ENCODE results near the gene TCF15. TPM values are rescaled to one million over a fixed set of nuclear protein-coding genes. Genes with fewer than 3 reads are reported as not detected.

TCF15 gene, protein sequence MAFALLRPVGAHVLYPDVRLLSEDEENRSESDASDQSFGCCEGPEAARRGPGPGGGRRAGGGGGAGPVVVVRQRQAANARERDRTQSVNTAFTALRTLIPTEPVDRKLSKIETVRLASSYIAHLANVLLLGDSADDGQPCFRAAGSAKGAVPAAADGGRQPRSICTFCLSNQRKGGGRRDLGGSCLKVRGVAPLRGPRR
- 1 to 10 TPM in 3 of 8 experiments, under 1 TPM in 4, not detected in 1; 0.14 to 1.3 (median 1.00) TPM for total RNA-seq

DNA sequence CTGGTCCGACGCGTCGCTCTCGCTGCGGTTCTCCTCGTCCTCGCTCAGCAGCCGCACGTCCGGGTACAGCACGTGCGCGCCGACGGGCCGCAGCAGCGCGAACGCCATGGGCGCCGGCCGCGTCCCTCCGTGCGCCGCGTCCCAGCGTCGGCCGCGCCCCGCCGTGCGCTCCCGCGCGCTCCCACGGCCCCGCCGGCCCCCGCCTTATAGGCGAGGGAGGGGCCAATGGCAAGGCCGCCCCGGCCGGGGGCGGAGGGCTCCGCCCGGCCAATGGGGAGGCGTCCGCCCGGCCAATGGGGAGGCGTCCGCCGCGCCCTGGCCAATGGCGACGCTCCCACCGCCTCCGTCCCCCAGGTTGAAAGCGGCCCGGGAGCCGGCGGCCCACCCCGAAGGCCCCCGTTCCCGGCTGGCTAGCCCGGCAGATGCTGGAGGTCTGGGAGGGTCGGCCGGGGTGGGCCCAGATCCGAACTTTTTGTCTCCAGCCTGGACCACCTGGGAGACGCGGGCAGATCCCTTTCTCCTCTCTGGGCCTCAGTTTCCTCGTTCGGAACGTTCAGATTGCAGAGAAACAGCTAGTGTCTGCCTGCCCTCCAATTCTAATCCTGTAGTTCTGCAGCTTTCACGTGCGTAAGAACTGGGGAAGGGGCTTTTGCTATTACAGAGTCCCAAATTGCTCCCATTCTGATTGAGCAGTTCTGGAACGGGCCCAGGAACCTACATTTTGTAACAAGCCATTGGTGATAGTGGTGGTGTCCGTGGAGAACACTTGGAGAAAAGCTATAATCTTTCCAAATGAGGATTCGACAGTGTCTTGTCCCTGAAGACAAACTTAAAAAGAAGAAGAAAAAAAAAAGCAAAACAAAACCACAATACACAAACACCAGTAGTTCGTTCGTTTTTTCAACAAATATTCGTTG, at the start of gene TCF15:
Gene TCF15 (minus strand): TSS at position 180 of the 917 bp plus-strand sequence. CDS start 72 bp downstream, at position 108.
- in situ Hi-C loops (cut with MboI; ENCODE audit: low pct_unique_long_range_greater_than_20kb in 2 of 9, low sequenced_read_pairs in 9 of 9, unreplicated experiment in 9 of 9), result no loop called here
- ATAC-seq (replicated peaks in 6 of 8), result peak; percentile 55 to 97 (median 91)
- Histone ChIP-seq H3K4me3 (peak within 1 kb of the TSS; percentile 29 to 43 (median 38)), H3K27ac (no peak within 1 kb of the TSS), H3K4me1 (replicated peaks in 1 of 2) (peaks cover 14 to 25% of the 10 kb centered on the region in 2 donors)
- WGBS, 10 experiments, result 41 to 90% (median 51%) methylated on average over 2 to 12 of the region's 84 CpGs; no CpG with 5 or more reads in 1 of the 10 experiments

DNA sequence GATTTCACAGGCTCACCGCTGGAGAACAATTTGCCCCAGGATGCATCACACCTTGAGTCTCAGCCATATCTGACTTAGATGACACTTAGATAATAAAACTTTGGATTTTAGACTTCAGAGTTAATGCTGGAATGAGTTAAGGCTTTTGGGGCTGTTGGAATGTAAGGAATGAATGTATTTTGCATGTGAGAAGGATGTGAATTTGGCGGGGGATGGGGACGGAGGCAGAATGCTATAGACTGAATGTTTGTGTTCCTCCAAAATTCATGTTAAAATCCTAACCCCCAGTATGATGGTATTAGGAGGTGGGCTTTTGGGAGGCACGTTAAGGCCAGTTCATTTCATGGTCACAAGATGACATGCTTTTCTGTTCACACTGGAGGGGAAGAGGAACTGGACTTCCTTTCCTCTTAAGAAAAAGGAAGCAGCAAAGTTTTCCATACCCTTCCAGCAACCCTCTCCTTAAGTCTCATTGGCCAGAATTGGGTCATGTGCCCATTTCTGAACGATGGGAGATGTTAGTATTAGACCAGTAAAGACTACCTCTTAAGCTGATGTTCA, 48.7 kb upstream of the TCF15 start:
- in situ Hi-C loops (cut with MboI; ENCODE audit: low pct_unique_long_range_greater_than_20kb in 2 of 9, low sequenced_read_pairs in 9 of 9, unreplicated experiment in 9 of 9), result no loop called here
- Histone ChIP-seq H3K4me3 (no peak overlapping the region), H3K27ac (no peak overlapping the region), H3K4me1 (replicated peaks in 1 of 2) (peaks cover 15 to 16% of the 10 kb centered on the region in 2 donors)
- ATAC-seq (replicated peaks in 6 of 8), result peak in 1 of 8 experiments; percentile 25
- 0 to 67% (median 29%) methylated on average over 1 to 5 of the region's 5 CpGs for WGBS, 10 experiments

DNA sequence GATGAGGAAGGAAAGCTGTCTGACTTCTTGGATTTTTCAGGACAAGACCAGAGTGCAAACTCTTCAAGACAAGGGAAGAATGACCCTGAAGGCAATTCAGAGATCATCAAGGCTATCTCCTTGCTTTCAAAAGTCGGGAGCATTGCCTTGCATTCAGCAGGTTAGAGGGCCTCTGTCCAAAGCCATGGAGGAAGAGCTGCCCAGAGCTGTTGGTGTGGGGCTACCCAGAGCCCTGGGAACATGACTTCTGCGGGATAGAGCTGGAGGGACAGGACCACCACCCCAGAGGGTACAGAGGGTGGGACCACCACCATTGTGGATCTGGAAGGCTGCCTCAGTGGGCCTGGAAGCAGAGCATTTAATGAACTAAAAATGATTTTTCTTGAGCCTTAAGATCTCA, 48.1 kb upstream of the TCF15 start:
- no peak for ATAC-seq (replicated peaks in 6 of 8)
- Histone ChIP-seq H3K4me1 (replicated peaks in 1 of 2) (peaks cover 15 to 20% of the 10 kb centered on the region in 2 donors), H3K4me3 (no peak overlapping the region), H3K27ac (no peak overlapping the region)
- in situ Hi-C loops (cut with MboI; ENCODE audit: low pct_unique_long_range_greater_than_20kb in 2 of 9, low sequenced_read_pairs in 9 of 9, unreplicated experiment in 9 of 9), result no loop called here
- 0 to 50% (median 40%) methylated on average over 1 to 2 of the region's 2 CpGs; no CpG with 5 or more reads in 5 of the 10 experiments for WGBS, 10 experiments

DNA sequence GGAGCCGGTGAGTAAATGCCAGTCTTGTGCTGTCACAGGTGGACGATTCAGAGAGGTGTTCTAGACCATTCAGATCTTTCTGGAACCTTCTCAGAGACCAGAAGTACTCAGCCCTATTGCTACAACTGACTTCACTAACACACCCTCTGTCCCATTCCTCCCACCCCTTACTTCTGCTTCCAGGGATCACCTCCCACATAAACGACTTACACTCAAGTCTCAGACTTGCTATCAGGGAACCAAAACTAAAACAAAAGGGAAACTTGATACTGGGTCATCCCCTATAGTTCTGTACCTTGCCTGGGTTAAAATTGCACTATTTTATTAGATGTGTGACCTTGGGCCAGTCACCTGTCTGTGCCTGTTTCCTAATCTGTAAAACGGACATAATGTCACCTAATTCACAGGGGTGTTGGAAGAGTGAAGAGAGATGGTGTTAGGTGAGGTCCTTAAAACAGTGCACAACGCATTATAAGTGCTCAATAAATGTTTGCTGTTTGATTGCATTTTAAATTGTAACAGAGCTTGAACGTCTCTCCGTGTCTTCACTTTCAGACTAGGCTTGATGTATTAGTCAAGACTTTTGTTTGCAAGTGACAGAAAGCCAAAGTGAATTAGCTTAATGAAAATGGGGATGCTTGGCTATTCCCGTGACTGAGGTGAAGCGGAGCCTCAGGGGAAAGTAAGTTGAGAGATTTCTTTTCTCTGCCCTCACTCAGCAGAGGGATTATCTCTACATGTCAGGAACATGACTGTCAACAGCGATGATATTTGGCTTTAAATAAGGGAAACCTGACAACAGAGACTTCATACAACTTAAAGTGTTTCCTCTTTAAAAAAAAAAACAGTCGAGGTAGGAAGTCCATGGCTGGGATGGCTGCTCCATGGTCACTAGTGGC, 45.9 kb upstream of the TCF15 start:
- 48 to 77% (median 65%) methylated on average over 5 to 11 of the region's 11 CpGs; no CpG with 5 or more reads in 2 of the 10 experiments for WGBS, 10 experiments
- no peak for ATAC-seq (replicated peaks in 6 of 8)
- in situ Hi-C loops (cut with MboI; ENCODE audit: low pct_unique_long_range_greater_than_20kb in 2 of 9, low sequenced_read_pairs in 9 of 9, unreplicated experiment in 9 of 9), result no loop called here
- Histone ChIP-seq H3K4me3 (no peak overlapping the region), H3K27ac (no peak overlapping the region), H3K4me1 (replicated peaks in 1 of 2) (peaks cover 6 to 13% of the 10 kb centered on the region in 2 donors)

DNA sequence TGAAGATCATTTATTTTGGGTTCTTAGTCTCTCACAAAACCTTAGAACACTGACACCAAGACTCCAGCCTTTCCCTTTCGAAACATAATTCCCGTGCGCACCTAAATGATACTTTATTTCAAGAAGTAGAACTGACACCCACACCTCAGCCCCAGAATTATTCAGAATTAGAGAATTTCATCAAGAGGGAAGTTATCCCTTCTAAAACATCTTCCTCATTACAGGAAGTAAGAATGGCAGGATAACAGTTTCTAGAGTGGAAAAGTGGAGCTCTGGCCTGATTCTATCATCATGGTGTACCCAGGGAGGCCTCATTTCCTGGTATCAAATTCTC, 44.3 kb upstream of the TCF15 start:
- in situ Hi-C loops (cut with MboI; ENCODE audit: low pct_unique_long_range_greater_than_20kb in 2 of 9, low sequenced_read_pairs in 9 of 9, unreplicated experiment in 9 of 9), result no loop called here
- H3K4me3 ChIP-seq, result no peak overlapping the region
- WGBS, 10 experiments, result 87 to 100% (median 90%) methylated on average over 3 of the region's 3 CpGs; no CpG with 5 or more reads in 6 of the 10 experiments
- H3K4me1 ChIP-seq (replicated peaks in 1 of 2), result peaks cover 6 to 13% of the 10 kb centered on the region in 2 donors
- no peak overlapping the region for H3K27ac ChIP-seq
- no peak for ATAC-seq (replicated peaks in 6 of 8)

DNA sequence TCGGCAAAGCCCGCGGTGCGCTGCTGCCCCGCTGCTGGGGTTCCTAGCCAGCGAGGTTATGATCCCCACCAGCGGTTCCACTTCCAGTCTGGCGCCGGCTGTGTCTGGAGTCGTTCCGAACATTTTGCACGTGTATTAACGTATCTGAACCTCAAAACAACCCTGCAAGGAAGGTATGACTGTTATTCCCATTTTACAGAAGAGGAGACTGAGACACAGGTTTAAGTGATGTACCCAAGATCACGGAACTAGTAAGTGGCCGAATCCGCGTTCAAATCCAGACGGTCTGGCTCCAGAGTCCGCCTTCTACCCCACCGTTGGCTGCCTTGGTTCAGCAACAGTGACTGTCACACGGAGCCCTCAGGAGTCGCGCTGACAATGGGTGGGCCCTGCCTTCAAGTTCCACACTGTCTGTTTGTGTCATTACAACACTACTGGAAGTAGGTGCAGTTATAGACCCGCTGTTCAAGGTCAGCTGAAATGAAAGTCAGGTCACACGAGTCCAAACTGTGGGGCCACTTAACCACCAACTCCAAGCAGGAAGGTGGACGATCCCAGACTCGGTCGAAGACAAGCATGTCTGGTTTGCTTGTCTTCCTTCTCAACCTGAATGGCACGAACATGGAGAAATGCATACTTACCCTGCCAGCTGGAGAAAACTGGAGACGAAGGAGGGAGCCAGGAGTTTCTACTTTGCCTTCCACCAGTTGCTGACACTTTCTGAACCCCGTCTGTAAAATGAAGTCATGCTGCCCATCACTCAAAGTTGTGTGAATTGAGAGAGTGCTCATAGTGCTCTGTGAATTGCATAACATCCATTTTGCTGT, 43.7 kb upstream of the TCF15 start:
- H3K27ac ChIP-seq, result no peak overlapping the region
- peak overlapping the region; percentile 36 to 53 (median 41) for H3K4me3 ChIP-seq
- peaks cover 6 to 13% of the 10 kb centered on the region in 2 donors for H3K4me1 ChIP-seq (replicated peaks in 1 of 2)
- in situ Hi-C loops (cut with MboI; ENCODE audit: low pct_unique_long_range_greater_than_20kb in 2 of 9, low sequenced_read_pairs in 9 of 9, unreplicated experiment in 9 of 9), result no loop called here
- WGBS, 10 experiments, result 0 to 82% (median 31%) methylated on average over 3 to 15 of the region's 31 CpGs; no CpG with 5 or more reads in 2 of the 10 experiments
- peak in 1 of 8 experiments; percentile 2 for ATAC-seq (replicated peaks in 6 of 8)

DNA sequence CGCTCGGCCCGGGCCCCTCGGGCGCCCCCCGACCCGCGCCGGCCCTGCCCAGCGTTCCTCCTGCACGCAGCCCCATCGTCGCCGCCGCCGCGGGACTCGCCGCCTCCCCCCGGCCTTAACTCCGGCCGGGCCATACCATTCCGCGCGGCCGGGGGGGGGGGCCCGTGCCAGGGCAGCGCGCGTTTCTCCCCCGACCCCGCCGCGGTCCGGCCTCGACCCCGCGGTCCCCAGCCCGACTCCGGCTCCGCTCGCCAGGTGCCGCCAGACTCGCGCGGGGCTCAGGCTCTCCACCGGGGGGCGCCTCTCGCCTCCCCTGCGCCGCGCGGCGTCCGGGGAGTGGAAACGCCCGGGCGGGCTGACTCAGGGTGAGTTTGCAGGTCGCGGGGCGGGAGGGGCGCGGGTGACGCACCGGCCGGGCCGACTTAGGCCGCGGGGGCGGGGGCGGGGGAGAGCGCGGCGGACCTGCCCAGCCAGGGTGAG, 43.0 kb upstream of the TCF15 start, which contains the start of gene SRXN1:
Gene SRXN1 (minus strand): TSS at position 91 of the 480 bp plus-strand sequence. CDS start 15 bp downstream, at position 76.
- no CpG with 5 or more reads among the region's 74 CpGs for WGBS, 10 experiments
- Histone ChIP-seq H3K4me1 (replicated peaks in 1 of 2) (peaks cover 6 to 13% of the 10 kb centered on the region in 2 donors), H3K4me3 (peak within 1 kb of the TSS; percentile 36 to 53 (median 41)), H3K27ac (peak within 1 kb of the TSS in 1 of 2 donors; percentile 48)
- peak; percentile 86 to 97 (median 94) for ATAC-seq (replicated peaks in 6 of 8)
- in situ Hi-C loops (cut with MboI; ENCODE audit: low pct_unique_long_range_greater_than_20kb in 2 of 9, low sequenced_read_pairs in 9 of 9, unreplicated experiment in 9 of 9), result no loop called here

DNA sequence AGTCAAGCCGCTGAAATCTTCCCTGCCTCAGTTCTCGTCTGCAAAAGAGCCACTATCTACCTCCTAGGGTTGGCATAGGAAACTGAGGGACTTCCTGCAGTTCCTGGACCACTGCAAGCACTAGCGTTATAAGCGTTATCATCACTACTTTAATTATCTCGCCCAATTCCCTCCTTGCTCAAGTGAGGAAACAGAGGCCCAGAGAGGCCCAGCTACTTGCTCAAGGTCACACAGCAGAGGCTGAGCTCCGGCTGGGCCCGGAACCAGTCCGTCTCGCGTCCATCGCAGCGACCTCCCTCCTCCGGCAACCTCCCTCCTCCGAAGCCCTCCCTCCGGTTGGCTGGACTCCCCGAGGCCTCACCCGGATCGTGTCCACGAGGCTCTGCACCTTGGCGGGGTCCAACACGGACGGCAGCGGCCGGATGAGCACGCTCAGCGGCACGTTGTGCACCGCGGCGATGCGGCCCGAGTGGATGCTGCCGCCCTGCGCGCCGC, 42.6 kb upstream of the TCF15 start:
- Histone ChIP-seq H3K4me3 (peak overlapping the region; percentile 36 to 53 (median 41)), H3K4me1 (replicated peaks in 1 of 2) (peaks cover 6 to 13% of the 10 kb centered on the region in 2 donors), H3K27ac (peak overlapping the region in 1 of 2 donors; percentile 48)
- in situ Hi-C loops (cut with MboI; ENCODE audit: low pct_unique_long_range_greater_than_20kb in 2 of 9, low sequenced_read_pairs in 9 of 9, unreplicated experiment in 9 of 9), result no loop called here
- peak in 2 of 8 experiments; percentile 34 to 42 for ATAC-seq (replicated peaks in 6 of 8)
- WGBS, 10 experiments, result 0 to 40% (median 0%) methylated on average over 1 to 5 of the region's 36 CpGs; no CpG with 5 or more reads in 3 of the 10 experiments

DNA sequence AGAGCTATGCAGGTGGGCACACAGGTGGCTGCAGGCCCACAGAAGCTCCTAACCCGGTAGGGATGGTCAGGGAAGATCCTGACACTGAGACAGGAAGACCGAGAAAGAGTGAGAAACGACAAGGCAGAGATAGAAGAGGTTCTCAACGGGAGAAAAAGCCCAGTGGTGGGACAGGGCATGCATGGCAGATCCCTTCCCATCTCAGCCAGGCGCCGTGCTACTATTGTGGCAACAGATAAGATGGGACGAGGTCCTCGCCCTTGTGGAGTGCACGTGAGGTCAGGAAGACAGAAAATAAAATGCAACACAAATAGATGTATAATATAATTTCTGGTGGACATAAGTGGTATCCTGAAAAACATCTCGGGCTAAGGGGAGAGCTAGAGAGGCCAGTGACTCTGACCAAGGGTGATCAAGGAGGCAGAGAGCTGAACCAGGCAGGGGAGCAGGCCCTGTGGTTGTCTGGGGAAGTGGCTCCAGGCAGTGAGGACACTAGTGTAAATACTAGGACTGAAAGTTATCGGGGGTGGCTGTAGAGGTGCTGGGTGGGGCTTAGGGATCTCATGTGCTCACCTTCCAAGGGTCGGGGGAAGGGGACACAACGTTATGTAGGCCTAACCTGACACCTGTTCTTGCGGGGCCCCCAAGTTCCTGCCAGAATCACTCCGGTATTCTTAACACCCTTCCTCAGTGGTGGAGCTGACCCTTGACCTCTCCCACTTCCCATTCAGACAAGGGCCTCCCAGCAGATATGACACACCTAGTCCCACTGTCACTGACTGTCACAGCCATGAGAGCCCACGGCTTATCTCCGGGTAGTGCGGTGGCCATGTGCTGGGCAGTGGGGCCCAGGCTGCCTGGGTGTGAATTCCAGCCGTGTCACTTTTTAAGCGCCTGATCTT, 41.9 kb upstream of the TCF15 start:
- Histone ChIP-seq H3K4me1 (replicated peaks in 1 of 2) (peaks cover 6 to 13% of the 10 kb centered on the region in 2 donors), H3K27ac (no peak overlapping the region), H3K4me3 (peak overlapping the region; percentile 36 to 53 (median 41))
- WGBS, 10 experiments, result 0 to 90% (median 69%) methylated on average over 2 to 12 of the region's 20 CpGs; no CpG with 5 or more reads in 3 of the 10 experiments
- ATAC-seq (replicated peaks in 6 of 8), result peak in 1 of 8 experiments; percentile 1
- in situ Hi-C loops (cut with MboI; ENCODE audit: low pct_unique_long_range_greater_than_20kb in 2 of 9, low sequenced_read_pairs in 9 of 9, unreplicated experiment in 9 of 9), result no loop called here

DNA sequence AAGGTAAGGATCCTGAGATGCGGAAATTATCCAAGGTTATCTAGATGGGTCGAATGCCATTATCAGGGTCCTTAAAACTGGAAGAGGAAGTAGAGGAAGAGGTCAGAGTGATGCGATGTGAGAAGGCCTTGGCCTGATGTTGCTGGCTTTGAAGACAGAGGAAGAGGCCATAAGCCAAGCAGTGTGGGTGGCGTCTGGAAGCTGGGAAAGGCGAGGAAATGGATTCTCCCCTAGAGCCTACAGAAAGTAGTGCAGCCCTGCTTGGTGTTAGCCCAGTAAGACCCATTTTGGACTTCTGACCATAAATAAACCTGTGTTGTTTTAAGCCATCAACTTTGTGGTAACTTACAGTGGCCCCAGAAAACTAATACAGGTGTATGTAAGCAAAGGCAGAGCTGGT, 40.8 kb upstream of the TCF15 start:
- WGBS, 10 experiments, result 20 to 100% (median 89%) methylated on average over 1 to 5 of the region's 5 CpGs; no CpG with 5 or more reads in 1 of the 10 experiments
- in situ Hi-C loops (cut with MboI; ENCODE audit: low pct_unique_long_range_greater_than_20kb in 2 of 9, low sequenced_read_pairs in 9 of 9, unreplicated experiment in 9 of 9), result no loop called here

More for the DNA sequence above, 40.8 kb upstream of the TCF15 start:
- Histone ChIP-seq H3K27ac (no peak overlapping the region), H3K4me3 (no peak overlapping the region), H3K4me1 (replicated peaks in 1 of 2) (peaks cover 9 to 15% of the 10 kb centered on the region in 2 donors)
- ATAC-seq (replicated peaks in 6 of 8), result no peak

Measured in motor neuron (in vitro differentiated cells).